C4-2B (cell line): ENCODE results near the gene SLC25A51.
A peak's percentile ranks its signal among the peaks of the same experiment; 100 is the strongest.

Source experiments
- H3K27ac ChIP-seq: fragments of 450-650 bp; 2 replicates; pipeline ENCODE4 v1.5.1; 2017
- ZFX ChIP-seq: fragments of 450-650 bp; IDR thresholded peaks from 2 replicates; pipeline ENCODE4 v1.6.1; 2017
- TF ChIP-seq, protein P1 (sequence below): fragments of 450-650 bp; conservative IDR thresholded peaks from 2 replicates; pipeline ENCODE4 v1.5.1; 2017; ENCODE audit warnings: mild to moderate bottlenecking

The SLC25A51 gene

DNA sequence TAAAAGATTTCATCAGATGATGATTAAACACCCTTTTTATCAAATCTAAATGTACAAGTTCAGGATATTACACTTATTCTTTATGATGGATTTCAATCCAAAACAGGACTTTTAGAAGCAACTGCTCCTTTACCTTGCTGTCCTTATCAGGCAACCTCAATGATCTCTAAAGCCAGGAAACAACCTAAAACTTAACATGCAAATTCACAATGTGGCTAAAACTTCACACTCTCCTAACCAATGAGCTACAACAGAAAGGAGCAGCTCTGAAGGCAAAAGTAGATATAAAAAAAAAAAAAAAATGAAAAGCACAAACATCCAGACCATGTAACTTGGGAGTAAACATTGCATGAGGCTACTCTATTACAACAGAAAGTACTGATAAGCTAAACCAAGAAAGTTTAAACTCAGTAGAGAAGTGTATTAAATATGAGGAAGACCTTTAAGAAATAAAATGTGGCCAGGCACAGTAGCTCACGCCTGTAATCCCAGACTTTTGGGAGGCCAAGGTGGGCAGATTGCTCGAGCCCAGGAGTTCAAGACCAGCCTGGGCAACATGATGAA lies 22.9 kb downstream of the SLC25A51 start:
- TF ChIP-seq, protein P1, sequence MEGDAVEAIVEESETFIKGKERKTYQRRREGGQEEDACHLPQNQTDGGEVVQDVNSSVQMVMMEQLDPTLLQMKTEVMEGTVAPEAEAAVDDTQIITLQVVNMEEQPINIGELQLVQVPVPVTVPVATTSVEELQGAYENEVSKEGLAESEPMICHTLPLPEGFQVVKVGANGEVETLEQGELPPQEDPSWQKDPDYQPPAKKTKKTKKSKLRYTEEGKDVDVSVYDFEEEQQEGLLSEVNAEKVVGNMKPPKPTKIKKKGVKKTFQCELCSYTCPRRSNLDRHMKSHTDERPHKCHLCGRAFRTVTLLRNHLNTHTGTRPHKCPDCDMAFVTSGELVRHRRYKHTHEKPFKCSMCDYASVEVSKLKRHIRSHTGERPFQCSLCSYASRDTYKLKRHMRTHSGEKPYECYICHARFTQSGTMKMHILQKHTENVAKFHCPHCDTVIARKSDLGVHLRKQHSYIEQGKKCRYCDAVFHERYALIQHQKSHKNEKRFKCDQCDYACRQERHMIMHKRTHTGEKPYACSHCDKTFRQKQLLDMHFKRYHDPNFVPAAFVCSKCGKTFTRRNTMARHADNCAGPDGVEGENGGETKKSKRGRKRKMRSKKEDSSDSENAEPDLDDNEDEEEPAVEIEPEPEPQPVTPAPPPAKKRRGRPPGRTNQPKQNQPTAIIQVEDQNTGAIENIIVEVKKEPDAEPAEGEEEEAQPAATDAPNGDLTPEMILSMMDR, result no peak
- TF ChIP-seq ZFX, result no peak
- no peak overlapping the region for H3K27ac ChIP-seq

DNA sequence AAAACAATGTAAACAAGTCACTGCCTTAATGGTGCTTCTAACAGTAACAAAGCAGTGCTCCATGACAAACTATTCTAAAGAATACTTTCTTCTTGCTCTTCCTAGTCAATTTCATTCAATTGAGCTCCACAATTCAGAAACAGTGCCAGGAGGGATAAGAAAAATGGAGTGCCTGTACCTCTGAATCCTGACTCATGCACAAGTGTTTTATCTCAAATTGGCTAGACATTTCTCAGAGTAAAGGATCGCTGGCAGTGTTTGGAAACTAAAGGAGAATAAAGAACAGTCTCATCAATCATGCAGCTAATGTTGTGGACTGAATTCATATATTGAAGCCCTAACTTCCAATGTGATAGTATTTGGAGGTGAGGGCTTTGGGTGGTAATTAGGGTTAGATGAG lies 27.6 kb downstream of the SLC25A51 start:
- no peak overlapping the region for H3K27ac ChIP-seq
- TF ChIP-seq ZFX, result no peak
- TF ChIP-seq, protein P1, result no peak

DNA sequence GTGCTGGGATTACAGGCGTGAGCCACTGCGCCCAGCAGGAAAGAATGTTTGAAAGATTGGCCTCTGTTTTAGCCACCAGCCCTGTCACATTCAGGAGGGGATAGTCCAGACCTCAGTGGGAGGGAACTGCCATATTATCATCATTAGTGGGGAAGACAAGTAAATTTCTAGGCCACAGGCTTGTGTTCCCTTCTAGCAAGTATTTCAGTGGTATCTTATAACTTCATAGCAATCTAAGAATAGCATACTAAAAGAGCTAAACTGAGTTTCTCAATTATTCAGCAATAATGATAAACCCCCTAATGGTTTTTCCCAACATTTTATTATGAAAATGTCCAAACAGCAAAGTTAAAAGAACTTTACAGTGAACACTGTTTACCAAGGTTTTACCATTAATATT lies 30.0 kb downstream of the SLC25A51 start:
- no peak overlapping the region for H3K27ac ChIP-seq
- TF ChIP-seq, protein P1, result no peak
- TF ChIP-seq ZFX, result no peak

- no peak for TF ChIP-seq ZFX
- TF ChIP-seq, protein P1, result no peak
- no peak overlapping the region for H3K27ac ChIP-seq
Observed at GRCh38 chr9:37870799-37871176, 33.1 kb downstream of the SLC25A51 start.

GRCh38 chr9:37870081-37870798 lies 33.7 kb downstream of the SLC25A51 start:
- no peak overlapping the region for H3K27ac ChIP-seq
- no peak for TF ChIP-seq ZFX
- TF ChIP-seq, protein P1, result no peak

GRCh38 chr9:37862530-37862929 lies 41.4 kb downstream of the SLC25A51 start:
- TF ChIP-seq, protein P1, result no peak
- no peak for TF ChIP-seq ZFX
- H3K27ac ChIP-seq, result no peak overlapping the region

- H3K27ac ChIP-seq, result no peak overlapping the region
- TF ChIP-seq, protein P1, result peak; percentile 26
- TF ChIP-seq ZFX, result no peak
Observed at GRCh38 chr9:37859043-37859442, 44.9 kb downstream of the SLC25A51 start.
